ENCODE results near the gene SYNPO2.
"Not testable (repeated sequence)": the region's sequence is repeated elsewhere in the genome, so short reads cannot be mapped to it uniquely, and the experiment has no call there.

The SYNPO2 gene

DNA sequence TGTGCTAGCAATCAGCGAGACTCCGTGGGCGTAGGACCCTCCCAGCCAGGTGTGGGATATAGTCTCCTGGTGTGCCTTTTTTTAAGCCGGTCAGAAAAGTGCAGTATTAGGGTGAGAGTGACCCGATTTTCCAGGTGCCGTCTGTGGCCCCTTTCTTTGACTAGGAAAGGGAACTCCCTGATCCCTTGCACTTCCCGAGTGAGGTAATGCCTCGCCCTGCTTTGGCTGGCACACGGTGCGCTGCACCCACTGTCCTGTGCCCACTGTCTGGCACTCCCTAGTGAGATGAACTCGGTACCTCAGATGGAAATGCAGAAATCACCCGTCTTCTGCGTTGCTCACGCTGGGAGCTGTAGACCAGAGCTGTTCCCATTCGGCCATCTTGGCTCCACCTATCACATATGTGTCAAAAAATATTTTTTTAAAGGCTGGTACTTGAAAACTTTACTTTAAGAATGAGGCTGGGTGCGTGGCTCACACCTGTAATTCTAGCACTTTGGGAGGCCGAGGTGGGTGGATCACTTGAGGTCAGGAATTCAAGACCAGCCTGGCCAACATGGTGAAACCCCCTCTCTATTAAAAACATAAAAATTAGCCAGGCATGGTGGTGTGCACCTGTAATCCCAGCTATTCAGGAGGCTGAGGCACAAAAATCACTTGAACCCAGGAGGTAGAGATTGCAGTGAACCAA lies 179.2 kb downstream of the SYNPO2 start:
- not testable (repeated sequence) for DNase-seq (ENCODE audit: low read depth)

DNA sequence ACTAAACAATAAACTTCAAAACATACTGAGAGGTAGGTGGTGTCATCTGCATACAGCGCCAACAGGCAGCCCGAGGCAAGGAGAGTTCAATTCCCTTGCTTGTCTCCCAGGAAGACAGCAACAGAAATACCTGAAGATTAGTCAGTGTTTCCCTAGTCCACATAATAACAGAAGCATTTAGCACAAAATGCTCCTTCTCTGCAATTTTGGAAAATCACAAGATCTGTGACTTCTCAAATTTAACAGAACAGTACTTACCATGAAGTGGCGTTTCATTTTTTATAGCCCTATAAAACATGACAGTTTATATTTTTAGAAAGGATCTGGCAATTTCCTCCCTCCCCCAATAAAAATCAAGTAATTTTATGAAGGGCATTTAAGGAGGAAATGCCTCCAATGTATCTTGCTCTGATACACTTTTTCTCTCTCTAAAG lies 179.9 kb downstream of the SYNPO2 start:
- no peak for DNase-seq (ENCODE audit: low read depth)

DNA sequence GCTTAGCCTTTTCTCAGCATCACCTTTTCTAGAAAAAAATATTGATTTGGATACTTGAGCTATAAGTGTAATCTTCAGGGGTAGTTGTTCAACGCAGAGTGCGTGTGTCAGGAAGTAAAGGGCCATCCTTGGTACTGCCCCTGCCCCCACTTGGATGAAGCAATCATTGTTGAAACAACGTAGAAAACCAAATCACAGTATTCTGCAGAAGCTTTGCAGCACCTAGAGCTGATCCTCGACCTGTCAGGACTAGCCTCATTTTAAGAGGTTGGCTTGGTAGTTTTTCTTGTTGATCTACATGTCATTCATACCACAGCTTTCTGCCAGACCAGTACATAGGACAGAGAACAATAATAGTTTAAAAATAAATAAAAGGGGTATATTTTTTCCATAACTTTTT lies 181.6 kb downstream of the SYNPO2 start:
- no peak for DNase-seq (ENCODE audit: low read depth)

DNA sequence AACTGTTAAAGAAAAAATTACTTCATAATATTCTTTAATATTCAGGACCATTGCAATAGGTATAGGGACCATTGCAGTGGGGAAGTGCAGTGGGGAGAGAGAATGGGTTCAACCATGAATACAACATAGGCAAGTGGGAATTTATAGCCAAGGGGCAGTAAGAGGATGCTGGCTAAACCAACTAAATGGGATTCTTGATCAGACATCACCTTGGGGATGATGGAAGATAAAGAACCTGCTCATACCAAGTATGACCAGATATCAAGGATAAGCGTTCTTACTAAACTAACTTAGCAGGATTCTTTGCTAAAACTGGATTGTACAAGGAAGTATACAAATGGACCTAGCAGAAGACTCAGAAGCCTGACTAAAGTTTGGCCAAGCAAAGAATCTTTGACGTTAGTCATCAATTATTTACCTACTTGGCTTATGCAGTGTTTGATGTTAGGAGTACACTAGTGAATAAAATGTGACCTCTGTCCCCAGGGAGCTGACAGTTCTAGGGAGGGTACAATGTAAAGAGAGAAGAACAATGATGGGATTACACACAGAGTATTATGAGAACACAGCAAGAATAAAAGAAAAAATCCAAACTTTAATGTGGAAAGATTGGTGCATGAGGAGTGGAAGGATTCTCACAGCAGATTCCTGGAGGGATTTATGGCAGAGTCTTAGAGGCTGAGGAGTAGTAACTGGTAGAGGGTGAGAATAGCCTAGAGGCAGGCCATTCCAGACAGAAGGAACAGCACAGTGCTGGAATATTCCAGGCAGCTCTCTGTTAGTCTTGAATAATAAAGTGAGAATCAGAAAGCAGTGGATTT lies 192.3 kb downstream of the SYNPO2 start:
- no peak for DNase-seq (ENCODE audit: low read depth)

DNA sequence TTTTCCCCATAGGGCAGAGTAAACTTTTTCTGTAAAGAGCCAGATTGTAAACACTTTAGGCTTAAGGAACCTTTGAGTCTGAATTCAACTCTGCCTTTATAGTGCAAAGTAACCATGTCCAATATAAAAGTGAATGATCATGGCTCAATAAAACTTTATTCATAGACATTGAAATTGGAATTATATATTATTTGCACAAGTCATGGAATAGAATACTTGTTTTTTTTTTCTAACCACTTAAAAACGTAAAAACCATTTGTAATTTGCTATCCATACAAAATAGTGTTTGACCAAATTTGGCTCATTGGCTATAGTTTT lies 192.8 kb downstream of the SYNPO2 start:
- DNase-seq (ENCODE audit: low read depth): no peak

DNA sequence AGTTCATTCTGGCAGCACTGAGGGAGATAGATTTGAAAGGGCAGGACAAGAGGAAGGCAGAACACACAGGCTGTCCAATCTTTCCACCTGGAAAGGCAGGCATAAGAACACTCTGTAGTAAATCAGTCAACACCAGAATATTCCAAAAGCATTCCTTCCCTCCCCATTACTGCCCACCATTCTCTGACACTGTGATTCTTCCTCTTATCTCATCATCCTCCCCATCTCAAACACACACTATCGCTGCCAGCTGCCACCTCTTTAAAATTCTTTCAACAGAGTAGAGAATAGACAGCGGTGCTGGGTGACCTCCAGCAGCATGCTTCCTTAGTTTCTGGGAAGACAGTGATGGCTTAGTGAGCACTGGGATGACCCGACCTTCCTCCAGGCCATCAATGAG lies 193.3 kb downstream of the SYNPO2 start:
- DNase-seq (ENCODE audit: low read depth): no peak

DNA sequence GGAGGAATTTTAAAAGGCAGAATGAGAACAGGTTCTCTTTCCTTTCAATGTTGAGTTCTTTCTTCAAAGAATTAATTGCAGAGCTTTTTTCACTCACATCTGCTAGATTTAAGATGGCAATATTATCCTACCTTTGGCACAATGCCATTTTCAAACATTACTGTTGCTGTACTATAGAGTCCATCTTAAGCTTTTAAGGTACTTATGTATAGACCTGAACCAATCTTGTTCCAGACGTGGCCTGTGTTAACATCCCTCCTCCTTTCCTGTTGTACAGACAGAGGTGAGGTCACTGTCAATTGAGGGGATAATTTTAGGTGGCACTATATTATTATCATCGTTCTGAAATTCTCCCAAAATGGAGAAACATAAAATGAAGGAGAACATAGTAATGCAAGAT lies 194.0 kb downstream of the SYNPO2 start:
- no peak for DNase-seq (ENCODE audit: low read depth)

DNA sequence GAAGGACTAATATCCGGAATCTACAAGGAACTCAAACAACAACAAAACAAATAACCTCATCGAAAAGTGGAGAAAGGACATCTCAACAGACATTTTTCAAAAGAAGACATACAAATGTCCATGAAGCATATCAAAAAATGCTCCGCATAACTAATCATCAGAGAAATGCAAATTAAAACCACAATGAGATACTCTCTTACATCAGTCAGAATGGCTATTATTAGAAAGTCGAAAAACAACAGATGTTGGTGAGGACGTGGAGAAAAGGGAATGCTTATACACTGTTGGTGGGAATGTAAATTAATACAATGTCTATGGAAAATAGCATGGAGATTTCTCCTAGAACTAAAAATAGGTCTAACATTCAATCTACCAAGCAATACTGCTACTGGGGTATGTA lies 195.9 kb downstream of the SYNPO2 start:
- DNase-seq (ENCODE audit: low read depth): no peak

DNA sequence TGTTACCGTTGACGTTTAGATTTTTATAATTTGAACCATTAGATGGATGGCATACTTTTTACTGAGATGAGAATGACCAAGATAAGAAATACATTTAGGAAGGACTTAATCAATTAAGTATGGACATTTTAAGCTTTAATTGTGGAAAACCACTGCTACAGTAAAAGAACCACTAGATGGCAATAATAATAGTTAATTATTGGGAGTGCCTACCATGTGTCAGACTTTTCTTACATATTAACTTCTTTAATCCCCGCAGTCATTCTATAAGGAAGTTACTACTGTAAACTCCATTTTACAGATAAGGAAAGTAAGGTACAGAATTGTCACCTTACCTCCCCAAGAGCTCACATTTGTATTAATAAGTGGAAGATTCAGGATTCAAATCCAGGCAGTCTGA lies 198.5 kb downstream of the SYNPO2 start:
- no peak for DNase-seq (ENCODE audit: low read depth)

DNA sequence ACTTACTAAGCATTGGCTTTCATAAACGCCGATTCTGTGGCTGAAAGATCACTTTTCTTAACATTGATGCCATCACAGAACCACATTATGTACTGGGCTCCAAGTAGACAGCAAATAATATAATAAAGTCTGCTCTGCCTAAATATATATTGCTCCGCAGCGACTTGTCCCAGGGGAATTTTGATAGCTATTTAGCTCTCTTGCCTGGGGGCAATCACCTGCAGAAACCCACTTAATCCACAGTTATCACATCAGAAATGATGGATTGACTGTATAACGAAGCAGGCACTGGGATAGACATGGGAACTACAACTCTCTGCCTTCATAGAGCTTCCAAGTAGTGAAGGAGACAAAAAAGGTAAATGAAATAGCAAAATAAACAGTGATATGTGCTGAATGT lies 199.0 kb downstream of the SYNPO2 start:
- no peak for DNase-seq (ENCODE audit: low read depth)

DNA sequence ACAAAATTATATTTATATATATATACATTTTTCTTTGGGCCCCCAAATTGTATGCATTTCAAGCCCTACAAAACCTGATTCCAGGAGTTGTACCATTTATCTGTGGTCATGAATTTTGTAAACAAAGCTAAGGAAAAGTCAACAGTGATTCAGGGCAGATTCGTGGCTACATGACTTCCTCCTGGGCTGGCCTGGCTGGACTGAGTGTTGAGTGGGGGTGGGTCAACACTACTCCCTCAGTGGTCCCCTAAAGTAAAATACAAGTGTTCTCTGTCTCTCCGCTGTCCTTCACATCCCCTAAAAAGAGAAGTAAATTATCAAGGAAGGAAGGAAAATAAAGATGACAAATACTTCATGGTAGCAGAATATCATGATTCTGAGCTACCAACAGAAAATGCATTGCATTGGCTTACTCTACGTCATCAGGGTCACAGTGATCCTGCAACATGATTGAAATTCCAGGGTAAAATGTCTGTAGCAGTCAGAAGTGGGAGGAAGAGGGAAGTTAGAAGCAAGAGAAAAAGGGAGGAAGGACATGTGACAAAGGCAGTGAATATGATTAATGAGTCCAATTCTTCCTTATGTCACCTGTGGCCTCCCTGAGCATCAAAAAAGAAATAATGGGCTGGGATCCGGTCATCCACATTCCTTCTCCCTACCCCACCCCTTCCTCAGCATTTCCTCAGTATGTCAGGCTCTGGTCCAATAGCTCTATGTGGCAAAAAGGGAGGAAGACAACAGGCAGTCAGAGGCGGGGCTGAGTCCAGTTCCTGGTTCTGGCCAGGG lies 204.6 kb downstream of the SYNPO2 start:
- DNase-seq (ENCODE audit: low read depth): no peak

DNA sequence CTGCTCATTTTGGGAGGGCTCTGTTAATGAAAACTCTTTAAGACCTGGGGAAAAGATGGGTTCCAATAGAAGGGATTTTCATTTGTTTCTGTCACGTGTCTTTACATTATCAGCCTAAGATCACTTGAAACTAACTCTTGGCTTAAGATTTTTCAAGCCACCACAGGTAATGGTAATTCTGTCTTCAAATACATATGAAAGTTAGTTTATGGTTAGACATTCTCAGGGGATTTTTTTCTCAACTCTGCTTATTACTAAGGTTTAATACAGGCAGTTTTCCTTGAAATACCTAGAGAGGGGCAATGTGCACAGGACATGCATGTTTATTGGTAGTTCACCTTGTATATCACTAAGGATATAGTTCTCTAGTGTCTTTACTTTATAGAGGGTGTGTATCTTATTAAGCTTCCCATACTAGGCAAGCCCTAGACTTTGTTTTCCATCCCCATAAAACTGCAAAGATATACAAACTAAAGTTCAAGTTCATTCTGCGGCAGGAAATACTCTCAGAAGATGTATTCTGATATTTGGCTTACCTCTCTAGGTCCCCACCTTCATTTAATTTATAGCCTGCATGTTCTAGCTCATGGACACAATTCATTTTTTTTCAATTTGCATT lies 208.7 kb downstream of the SYNPO2 start:
- no peak for DNase-seq (ENCODE audit: low read depth)

DNA sequence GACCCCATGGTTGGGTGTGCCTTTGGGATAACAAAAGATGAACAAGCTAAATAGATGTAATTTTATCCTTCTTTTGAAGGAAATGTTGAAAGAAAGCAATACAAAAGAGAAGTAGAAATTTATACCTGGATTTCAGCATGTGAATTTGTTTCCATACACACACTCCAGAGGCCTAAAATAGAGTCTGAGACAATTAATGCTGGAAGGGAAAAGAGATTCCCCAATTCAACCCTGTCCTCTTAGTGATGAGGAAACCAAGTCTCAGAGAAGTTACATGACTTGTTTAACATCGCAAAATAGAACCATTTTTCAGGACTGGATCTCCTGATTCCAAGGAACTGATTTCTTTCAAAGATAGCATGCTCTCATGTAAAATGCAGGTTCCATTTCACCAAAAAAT lies 209.7 kb downstream of the SYNPO2 start:
- no peak for DNase-seq (ENCODE audit: low read depth)

DNA sequence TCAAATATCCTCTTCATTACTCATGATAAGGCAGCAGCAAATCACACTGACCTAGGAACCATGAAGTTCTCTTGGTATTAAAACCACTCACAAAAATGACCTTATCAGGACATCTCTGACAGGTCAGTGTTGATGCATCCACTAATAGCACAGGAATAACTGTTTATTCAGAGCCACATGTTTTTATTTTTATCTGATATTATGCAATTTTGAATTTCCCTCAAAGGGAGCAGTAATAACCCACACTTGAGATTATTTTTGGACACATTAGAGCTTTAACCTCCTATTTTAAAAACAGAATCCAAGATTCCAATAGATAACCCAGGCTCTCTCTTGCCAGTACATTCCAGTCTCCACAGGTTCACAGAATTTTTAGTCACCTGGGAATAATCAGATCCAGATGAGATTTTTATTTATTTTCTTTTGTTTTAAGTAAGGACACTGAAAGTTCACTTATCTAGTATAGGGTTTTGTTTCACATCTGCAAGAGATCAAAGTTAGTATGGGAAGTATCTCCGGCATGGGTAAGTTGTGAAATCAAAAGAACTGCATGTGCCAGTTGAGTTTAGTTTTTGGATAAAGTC lies 210.7 kb downstream of the SYNPO2 start:
- no peak for DNase-seq (ENCODE audit: low read depth)

DNA sequence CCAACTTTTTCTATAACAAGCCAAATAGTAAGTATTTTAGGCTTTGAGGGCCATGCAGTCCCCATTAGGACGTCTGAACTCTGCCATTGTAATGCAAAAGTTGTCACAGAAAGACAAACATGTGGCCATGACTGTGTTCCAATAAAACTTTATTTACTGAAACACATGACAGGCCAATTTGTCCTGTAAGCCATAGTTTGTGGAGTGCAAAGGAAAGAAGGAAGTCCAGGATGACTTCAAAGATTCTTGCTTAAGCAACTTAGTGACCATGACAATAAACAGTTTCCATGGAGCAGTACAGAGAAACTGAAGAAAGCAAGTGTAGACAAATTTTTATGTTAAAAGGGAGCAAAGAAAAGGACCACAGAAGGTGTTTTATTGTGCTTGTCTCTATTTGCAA lies 212.0 kb downstream of the SYNPO2 start:
- DNase-seq (ENCODE audit: low read depth): no peak

DNA sequence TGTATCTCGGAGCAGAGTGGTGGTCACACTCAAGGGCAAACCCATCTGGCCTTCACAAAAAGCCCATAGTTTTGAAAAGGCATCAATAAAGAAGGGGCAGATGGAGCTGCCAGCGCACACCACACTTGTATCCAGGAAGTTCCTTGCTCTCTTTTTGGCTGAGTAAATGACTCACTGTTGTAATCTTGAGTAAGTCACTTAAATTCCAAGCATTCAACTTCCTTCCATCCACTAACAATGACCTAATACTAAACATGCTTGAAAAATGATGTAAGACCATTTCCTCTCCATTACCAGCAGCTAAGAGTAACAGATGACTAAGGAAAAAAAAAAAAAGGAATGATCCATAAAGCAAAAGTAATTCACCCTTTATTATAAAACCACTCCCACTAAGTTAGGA lies 214.6 kb downstream of the SYNPO2 start:
- DNase-seq (ENCODE audit: low read depth): no peak

DNA sequence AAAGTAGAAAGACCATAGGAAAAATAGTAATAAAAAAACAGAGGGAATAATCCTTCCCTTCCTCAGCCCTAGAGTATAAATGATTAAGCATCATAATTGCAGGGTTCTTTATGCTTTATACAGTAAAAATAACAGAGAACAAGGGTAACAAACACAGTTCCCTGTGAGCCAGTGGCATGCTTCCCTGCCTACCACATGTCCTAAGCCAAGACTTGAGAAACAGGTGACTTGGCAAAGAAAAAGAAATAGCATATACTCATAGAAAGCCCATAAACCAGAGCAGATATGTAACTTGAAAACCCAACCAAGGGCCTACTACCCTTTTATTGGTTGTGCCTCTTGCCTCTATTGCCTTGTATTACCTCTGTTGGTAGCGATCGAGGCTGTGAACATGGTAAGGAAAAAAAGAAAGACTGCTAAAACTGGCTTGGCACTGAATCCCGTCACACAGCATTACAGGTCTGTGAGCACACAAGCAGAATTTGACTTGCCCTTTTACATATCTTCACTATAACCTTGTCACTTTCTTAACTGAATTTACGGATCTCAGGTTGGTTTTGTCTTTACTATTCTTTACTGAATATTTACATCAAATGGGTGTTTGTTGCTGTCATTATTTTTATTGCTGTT lies 216.1 kb downstream of the SYNPO2 start:
- no peak for DNase-seq (ENCODE audit: low read depth)

DNA sequence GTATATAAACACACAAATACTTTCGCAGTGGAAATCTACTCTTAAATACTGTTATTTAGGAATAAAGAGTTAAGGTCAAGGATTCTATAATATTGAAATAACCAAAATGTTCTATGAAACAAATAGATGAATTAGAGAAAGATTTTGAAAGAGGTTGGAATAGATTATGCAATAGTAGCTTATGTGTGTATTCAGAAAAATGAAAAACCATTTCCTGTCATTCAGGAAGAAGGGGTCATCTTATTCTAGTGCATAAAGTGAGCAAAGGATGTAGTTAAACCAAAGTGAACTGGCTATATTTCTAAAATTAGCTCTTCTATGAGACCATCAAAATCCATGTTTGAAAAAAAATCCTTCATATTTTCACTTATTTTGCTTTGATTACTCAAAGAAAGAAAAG lies 217.0 kb downstream of the SYNPO2 start:
- no peak for DNase-seq (ENCODE audit: low read depth)

DNA sequence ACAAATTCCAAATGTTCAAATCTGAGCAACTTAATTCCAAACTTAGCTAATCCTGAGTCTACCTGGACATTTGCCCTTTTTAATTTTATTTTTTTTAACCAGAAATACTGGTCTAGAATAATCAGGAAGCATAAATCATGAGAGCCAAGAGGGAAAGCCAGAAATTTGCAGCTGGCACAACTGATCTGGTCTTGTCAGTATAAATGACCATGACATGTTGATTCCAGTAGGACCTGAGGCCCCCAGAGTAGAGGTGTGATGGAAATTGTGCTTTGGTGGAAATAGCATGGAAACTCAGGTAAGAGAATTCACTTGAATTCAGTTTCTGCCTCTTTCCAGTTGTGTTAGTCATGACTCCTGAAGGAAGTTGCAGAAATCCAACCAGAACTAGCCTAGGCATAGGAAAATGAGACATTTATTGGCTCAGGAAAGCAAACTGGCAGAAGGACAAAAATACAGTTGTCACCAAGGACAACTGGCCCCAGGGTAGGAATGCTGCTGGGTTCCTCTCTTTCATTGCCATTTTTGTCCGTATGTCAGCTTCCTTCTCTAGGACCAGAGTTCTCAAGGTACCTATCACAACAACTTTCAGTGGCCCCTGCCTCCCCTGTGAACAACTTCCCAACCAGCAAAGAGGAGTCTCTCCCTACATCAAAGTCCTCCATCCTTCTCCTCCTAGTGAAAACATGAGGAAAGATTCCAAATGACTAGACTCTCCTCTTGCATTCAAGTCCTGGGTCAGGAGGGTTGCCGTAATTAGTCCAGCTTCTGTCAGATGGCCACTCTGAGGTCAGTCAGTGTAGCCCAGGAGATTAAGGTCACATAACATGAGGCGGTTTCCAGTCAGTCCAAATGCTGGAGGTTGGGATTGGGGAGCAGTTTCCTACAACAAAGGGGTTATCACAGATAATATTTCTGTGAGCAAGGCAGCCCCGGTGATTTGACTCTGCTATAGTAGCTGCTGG lies 217.7 kb downstream of the SYNPO2 start:
- no peak for DNase-seq (ENCODE audit: low read depth)

DNA sequence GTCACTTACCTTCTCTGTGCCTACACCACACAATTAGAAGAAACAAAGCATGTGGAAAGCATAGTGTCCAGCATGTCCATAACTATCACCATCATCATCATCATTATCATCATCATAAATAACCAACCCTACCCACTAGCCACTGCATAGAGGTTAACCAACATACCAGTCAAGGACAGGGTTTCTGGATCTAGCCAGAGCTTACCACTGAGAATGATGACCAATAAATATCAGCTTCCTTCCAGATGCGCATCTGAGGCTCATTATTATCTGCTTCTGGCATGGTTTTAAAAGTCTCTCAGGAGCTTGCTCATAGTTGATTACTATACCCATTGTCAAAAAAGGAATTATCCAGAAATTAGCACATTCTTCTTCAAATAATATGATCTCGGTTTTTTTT lies 221.5 kb downstream of the SYNPO2 start:
- no peak for DNase-seq (ENCODE audit: low read depth)
